ENCODE results near the gene CASP2.

Gene CASP2

DNA sequence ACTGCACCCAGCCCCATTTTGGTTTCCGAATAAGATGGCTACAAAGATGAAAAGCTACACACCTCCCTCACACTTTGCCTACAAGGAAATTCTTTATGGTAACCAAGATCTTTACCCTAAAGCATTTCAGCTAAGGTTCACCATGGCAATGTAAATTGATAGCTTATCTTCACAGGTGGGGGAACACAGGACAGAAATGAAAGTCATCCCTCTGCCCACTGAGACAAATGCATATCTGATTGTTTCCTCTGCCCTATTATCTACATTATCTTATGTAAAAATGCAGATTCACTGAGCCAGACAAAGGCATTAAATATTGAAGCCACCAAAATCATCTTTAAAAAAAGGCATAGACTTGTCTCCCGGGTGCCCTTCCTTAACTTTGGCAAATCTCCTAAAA lies 6.6 kb upstream of the CASP2 start:
- TF ChIP-seq, protein P1, sequence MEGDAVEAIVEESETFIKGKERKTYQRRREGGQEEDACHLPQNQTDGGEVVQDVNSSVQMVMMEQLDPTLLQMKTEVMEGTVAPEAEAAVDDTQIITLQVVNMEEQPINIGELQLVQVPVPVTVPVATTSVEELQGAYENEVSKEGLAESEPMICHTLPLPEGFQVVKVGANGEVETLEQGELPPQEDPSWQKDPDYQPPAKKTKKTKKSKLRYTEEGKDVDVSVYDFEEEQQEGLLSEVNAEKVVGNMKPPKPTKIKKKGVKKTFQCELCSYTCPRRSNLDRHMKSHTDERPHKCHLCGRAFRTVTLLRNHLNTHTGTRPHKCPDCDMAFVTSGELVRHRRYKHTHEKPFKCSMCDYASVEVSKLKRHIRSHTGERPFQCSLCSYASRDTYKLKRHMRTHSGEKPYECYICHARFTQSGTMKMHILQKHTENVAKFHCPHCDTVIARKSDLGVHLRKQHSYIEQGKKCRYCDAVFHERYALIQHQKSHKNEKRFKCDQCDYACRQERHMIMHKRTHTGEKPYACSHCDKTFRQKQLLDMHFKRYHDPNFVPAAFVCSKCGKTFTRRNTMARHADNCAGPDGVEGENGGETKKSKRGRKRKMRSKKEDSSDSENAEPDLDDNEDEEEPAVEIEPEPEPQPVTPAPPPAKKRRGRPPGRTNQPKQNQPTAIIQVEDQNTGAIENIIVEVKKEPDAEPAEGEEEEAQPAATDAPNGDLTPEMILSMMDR (IDR thresholded peaks at IDR 0.05; ENCODE audit: control extremely low read depth, extremely low read depth, low read depth, missing control alignments), result no peak
- ChIA-PET CTCF (interaction anchor here (1.0 to 2.3 kb wide), 5 partner anchors 9 to 99 kb away, joined by 3 to 6 read pairs (median 4); no protein-coding TSS in a partner anchor), POLR2A (no interaction called here)
- DNase-seq (ENCODE audit: extremely low spot score), result no peak

GRCh38 chr7:143282124-143282523 lies 6.0 kb upstream of the CASP2 start:
- DNase-seq (ENCODE audit: extremely low spot score), result no peak
- TF ChIP-seq, protein P1 (IDR thresholded peaks at IDR 0.05; ENCODE audit: control extremely low read depth, extremely low read depth, low read depth, missing control alignments), result no peak
- CTCF ChIA-PET, result interaction anchor here (0.8 to 1.4 kb wide), 5 partner anchors 15 to 67 kb away, joined by 3 to 4 read pairs (median 3); no protein-coding TSS in a partner anchor
- POLR2A ChIA-PET, result no interaction called here

GRCh38 chr7:143283381-143283780 lies 4.8 kb upstream of the CASP2 start:
- ChIA-PET POLR2A (no interaction called here), CTCF (interaction anchor here (0.6 to 1.4 kb wide), 4 partner anchors 10 to 43 kb away, joined by 3 to 5 read pairs (median 4); no protein-coding TSS in a partner anchor)
- TF ChIP-seq, protein P1 (IDR thresholded peaks at IDR 0.05; ENCODE audit: control extremely low read depth, extremely low read depth, low read depth, missing control alignments), result no peak
- DNase-seq (ENCODE audit: extremely low spot score), result no peak

GRCh38 chr7:143284591-143285469 lies 3.3 kb upstream of the CASP2 start, which contains the start of gene TMEM139:
Gene TMEM139 (plus strand): TSS chr7:143284958. CDS start chr7:143285958, 1,000 bp downstream.
- TF ChIP-seq, protein P1 (IDR thresholded peaks at IDR 0.05; ENCODE audit: control extremely low read depth, extremely low read depth, low read depth, missing control alignments), result no peak
- POLR2A ChIA-PET, result no interaction called here
- no peak for DNase-seq (ENCODE audit: extremely low spot score)
- CTCF ChIA-PET, result no interaction called here

GRCh38 chr7:143285470-143285778 lies 2.7 kb upstream of the CASP2 start:
- no peak for DNase-seq (ENCODE audit: extremely low spot score)
- TF ChIP-seq, protein P1 (IDR thresholded peaks at IDR 0.05; ENCODE audit: control extremely low read depth, extremely low read depth, low read depth, missing control alignments), result no peak
- CTCF ChIA-PET, result interaction anchor here (1.3 kb wide), 1 partner anchor 83 kb away, joined by 3 read pairs; no protein-coding TSS in a partner anchor
- POLR2A ChIA-PET, result no interaction called here

- ChIA-PET POLR2A (no interaction called here), CTCF (interaction anchor here (0.6 to 3.1 kb wide), 4 partner anchors 13 to 83 kb away, joined by 3 to 21 read pairs (median 3); no protein-coding TSS in a partner anchor)
- TF ChIP-seq, protein P1 (IDR thresholded peaks at IDR 0.05; ENCODE audit: control extremely low read depth, extremely low read depth, low read depth, missing control alignments), result no peak
- no peak for DNase-seq (ENCODE audit: extremely low spot score)
Observed at GRCh38 chr7:143285806-143286521, 2.2 kb upstream of the CASP2 start.

All from GM10248 (cell line).